Right ventricle myocardium inferior (tissue), 1 donor: Measurements from ENCODE around the gene HSF2. TPM values are rescaled to one million over a fixed set of nuclear protein-coding genes. Genes with fewer than 3 reads are reported as not detected.

ENCODE experiments used
- total RNA-seq: library from RNA; stranded (reverse); fragmentation: NEBNext Ultra II Directional; extraction: Animal tissue kit (Norgen Biotek cat#: 25700); gene quantifications from one replicate; pipeline ENCODE4 v1.2.1, GENCODE V29; 2021
- donor health status: DM: no; HTN: yes; CAD: no; lungs with severe emphysema.

The HSF2 gene
- total RNA-seq, 1 donor from 2014 or later: 23.3 TPM

Other genes starting within 250 kb of the HSF2 start
- gene SERINC1, start 72.2 kb downstream of the HSF2 start, total RNA-seq: 155 TPM
- not detected for gene PKIB, start 210.8 kb downstream of the HSF2 start, total RNA-seq